ENCODE measurements around the gene PDE12.

DNA sequence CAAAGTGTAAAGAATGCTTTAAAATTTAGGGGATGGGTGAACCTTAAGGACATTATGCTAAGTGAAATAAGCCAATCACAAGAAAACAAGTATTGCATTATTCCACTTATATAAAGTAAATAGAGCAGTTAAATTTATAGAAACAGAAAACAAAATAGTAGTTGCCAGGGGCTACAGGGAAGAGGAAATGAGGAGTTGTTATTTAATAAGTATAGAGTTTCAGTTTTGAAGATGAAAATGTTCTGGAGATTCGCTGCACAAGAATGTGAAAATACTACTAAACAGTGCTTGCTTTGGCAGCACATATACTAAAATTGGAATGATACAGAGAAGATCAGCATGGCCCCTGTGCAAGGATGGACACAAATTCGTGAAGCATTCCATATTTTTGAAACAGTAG lies 43.9 kb upstream of the PDE12 start:
- TF ChIP-seq, protein P1, sequence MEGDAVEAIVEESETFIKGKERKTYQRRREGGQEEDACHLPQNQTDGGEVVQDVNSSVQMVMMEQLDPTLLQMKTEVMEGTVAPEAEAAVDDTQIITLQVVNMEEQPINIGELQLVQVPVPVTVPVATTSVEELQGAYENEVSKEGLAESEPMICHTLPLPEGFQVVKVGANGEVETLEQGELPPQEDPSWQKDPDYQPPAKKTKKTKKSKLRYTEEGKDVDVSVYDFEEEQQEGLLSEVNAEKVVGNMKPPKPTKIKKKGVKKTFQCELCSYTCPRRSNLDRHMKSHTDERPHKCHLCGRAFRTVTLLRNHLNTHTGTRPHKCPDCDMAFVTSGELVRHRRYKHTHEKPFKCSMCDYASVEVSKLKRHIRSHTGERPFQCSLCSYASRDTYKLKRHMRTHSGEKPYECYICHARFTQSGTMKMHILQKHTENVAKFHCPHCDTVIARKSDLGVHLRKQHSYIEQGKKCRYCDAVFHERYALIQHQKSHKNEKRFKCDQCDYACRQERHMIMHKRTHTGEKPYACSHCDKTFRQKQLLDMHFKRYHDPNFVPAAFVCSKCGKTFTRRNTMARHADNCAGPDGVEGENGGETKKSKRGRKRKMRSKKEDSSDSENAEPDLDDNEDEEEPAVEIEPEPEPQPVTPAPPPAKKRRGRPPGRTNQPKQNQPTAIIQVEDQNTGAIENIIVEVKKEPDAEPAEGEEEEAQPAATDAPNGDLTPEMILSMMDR (IDR thresholded peaks at IDR 0.05) = no peak
- TF ChIP-seq POLR2AphosphoS5 (IDR thresholded peaks at IDR 0.05) (no peak), POLR2A (IDR thresholded peaks at IDR 0.05) (no peak)
